Spleen (tissue), 11 donors: Measurements from ENCODE around the gene PUS7L. TPM values are rescaled to one million over a fixed set of nuclear protein-coding genes. Genes with fewer than 3 reads are reported as not detected.

Experiments used
- DNase-seq: peaks from one replicate; pipeline ENCODE4 v3.0.0-alpha.2; 2020
- H3K27ac ChIP-seq, 8 donors: fragments of 200-600 bp; sonication (generic) in 7 of 8; 1 replicate in 4 of 8; 2 replicates in 4 of 8; pipeline versions ENCODE4 v1.5.0 to v1.8.0; 2016 to 2021; ENCODE audit warnings: inconsistent platforms in 4 of 8, mild to moderate bottlenecking in 4 of 8, moderate library complexity in 1 of 8
- H3K27me3 ChIP-seq, 7 donors: fragments of 200-600 bp; sonication (generic) in 6 of 7; replicated peaks in 1 of 7; 1 replicate in 4 of 7; 2 replicates in 3 of 7; pipeline versions ENCODE4 v1.5.0 to v1.8.0; 2016 to 2021; ENCODE audit warnings: inconsistent platforms in 3 of 7, mild to moderate bottlenecking in 1 of 7
- H3K36me3 ChIP-seq, 6 donors: fragments of 200-600 bp; sonication (generic) in 5 of 6; 1 replicate in 4 of 6; 2 replicates in 2 of 6; pipeline versions ENCODE4 v1.5.0 to v1.8.0; 2016 to 2021; ENCODE audit warnings: inconsistent platforms in 2 of 6
- H3K4me1 ChIP-seq, 6 donors: fragments of 200-600 bp; sonication (generic) in 5 of 6; 1 replicate in 3 of 6; 2 replicates in 3 of 6; pipeline versions ENCODE4 v1.5.0 to v1.8.0; 2016 to 2021; ENCODE audit warnings: inconsistent platforms in 3 of 6
- H3K4me3 ChIP-seq, 8 donors: fragments of 200-600 bp; sonication (generic) in 7 of 8; 1 replicate in 4 of 8; 2 replicates in 4 of 8; pipeline versions ENCODE4 v1.5.0 to v1.8.0; 2016 to 2021; ENCODE audit warnings: inconsistent platforms in 4 of 8, mild to moderate bottlenecking in 4 of 8, moderate library complexity in 2 of 8
- H3K9me3 ChIP-seq, 8 donors: fragments of 200-600 bp; sonication (generic) in 7 of 8; 1 replicate in 4 of 8; 2 replicates in 4 of 8; pipeline versions ENCODE4 v1.5.0 to v1.8.0; 2016 to 2021; ENCODE audit warnings: inconsistent platforms in 4 of 8
- POLR2A ChIP-seq, 3 donors: fragments of 450-650 bp; IDR thresholded peaks; one replicate each; pipeline ENCODE4 v1.5.1; 2017; ENCODE audit warnings: antibody characterized with exemption in 3 of 3, mild to moderate bottlenecking in 1 of 3
- POLR2AphosphoS5 ChIP-seq, 3 donors: sonication (generic); formaldehyde crosslinking; IDR thresholded peaks; one replicate each; pipeline ENCODE4 v1.5.1; 2017; ENCODE audit warnings: antibody characterized with exemption in 3 of 3
- WGBS, 5 donors: extraction: QIAGEN DNeasy Blood & Tissue Kit in 3 of 5; methylation state at CpG; one replicate each; pipeline versions ENCODE4 v1.1.5 to v1.1.7; 2013 to 2018; 5-methylcytosine and 5-hydroxymethylcytosine counted together
- intact Hi-C: fragments of 100-400 bp; cut with DNase I; formaldehyde crosslinking; loops from one replicate; pipeline ENCODE4 v1.15.0; 2023; ENCODE audit warnings: low total_unique reads
- polyA plus RNA-seq, 3 donors: library from polyadenylated mRNA; stranded (reverse); fragments of 200-250 nt; gene quantifications; one replicate each; pipeline ENCODE4 v1.2.1, GENCODE V29; 2013
- total RNA-seq, 7 donors: library from RNA; depleted of rRNA in 3 of 7; stranded (reverse); fragments of >200 nt in 3 of 7; fragmentation: NEBNext Ultra II Directional in 4 of 7; extraction: Animal tissue kit (Norgen Biotek cat#: 25700) in 4 of 7; gene quantifications; one replicate each; pipeline versions ENCODE4 v1.1.0 to v1.2.1, GENCODE V29; 2016 to 2021
- TF ChIP-seq, protein P1 (sequence below), 11 experiments: fragments of 200-600 bp in 7 of 11; fragments of 450-650 bp in 4 of 11; sonication (generic) in 4 of 11; IDR thresholded peaks in 8 of 11; conservative IDR thresholded peaks in 3 of 11; 1 replicate in 7 of 11; 2 replicates in 4 of 11; pipeline versions ENCODE4 v1.4.0 to v1.8.0; 2016 to 2021; ENCODE audit warnings: antibody characterized with exemption in 11 of 11, inconsistent platforms in 4 of 11, mild to moderate bottlenecking in 1 of 11
- donor health status: healthy with polysubstance abuse.
- donor health status: DM: no; HTN: no; CAD: no; lungs with moderate emphysema.
- donor health status: DM: no; HTN: no; CAD: no.
- donor health status: Bipolar disorder and iron deficiency.
- donor health status: healthy.
- donor health status: DM: no; HTN: no; CAD: no.
- donor health status: DM: yes; HTN: yes; CAD: no.

The PUS7L gene
- total and polyA plus RNA-seq, 10 donors, result 1.5 to 18.2 (median 13.8) TPM

DNA sequence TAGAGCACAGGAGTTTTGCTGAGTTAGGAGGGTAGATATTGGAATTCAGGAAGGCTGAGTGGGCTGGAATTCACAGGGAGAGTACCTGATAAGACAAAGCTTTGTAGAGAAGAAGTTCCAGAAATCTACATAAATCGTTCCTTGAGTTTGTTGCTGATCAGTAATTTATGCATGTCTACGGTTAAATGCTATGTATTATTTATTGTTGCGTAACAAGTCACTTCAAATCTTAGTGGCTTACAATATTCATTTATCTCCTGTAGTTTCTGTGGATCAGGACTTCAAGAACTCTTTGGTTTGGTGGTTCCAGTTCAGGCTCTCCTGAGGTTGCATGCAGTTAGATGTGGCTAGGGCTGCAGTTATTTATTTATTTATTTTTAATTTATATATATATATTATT is 7.8 kb downstream of the PUS7L start:
- H3K36me3 ChIP-seq, result peaks cover 0 to 34% (median 9%) of the 10 kb centered on the region in 6 donors
- H3K27ac ChIP-seq, result no peak overlapping the region
- WGBS, 5 donors, result 90 to 97% (median 95%) methylated on average over 3 of the region's 3 CpGs

DNA sequence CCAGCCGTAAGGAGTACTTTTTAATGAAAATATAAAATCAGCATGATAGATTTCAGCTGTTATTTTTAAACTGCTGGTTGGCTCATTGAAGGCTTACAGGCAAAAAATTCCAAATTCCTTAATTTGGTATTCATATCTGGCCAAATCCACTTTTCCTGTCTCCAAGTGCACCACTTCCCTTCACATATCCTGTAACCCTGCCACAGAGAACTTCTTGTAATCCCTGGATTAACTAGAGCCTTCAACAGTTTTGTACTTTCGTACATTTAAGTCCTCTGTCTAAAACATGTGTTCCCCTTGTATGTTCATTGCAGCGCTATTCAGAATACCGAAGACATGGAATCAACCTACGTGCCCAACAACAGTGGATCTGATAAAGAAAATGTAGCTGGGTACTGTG is 9.6 kb downstream of the PUS7L start:
- intact Hi-C loops, result no loop called here
- Histone ChIP-seq H3K36me3 (peaks cover 0 to 41% (median 11%) of the 10 kb centered on the region in 6 donors), H3K27me3 (no peaks in the 10 kb centered on the region), H3K9me3 (peaks cover 0 to 6% (median 0%) of the 10 kb centered on the region in 8 donors), H3K27ac (no peak overlapping the region), H3K4me1 (peaks cover 0 to 17% (median 4%) of the 10 kb centered on the region in 6 donors), H3K4me3 (no peak overlapping the region)
- no peak for DNase-seq
- 74 to 92% (median 86%) methylated on average over 5 of the region's 5 CpGs for WGBS, 5 donors
- TF ChIP-seq POLR2AphosphoS5 (IDR thresholded peaks at IDR 0.05) (no peak), POLR2A (IDR thresholded peaks at IDR 0.05) (no peak)
- TF ChIP-seq, protein P1, sequence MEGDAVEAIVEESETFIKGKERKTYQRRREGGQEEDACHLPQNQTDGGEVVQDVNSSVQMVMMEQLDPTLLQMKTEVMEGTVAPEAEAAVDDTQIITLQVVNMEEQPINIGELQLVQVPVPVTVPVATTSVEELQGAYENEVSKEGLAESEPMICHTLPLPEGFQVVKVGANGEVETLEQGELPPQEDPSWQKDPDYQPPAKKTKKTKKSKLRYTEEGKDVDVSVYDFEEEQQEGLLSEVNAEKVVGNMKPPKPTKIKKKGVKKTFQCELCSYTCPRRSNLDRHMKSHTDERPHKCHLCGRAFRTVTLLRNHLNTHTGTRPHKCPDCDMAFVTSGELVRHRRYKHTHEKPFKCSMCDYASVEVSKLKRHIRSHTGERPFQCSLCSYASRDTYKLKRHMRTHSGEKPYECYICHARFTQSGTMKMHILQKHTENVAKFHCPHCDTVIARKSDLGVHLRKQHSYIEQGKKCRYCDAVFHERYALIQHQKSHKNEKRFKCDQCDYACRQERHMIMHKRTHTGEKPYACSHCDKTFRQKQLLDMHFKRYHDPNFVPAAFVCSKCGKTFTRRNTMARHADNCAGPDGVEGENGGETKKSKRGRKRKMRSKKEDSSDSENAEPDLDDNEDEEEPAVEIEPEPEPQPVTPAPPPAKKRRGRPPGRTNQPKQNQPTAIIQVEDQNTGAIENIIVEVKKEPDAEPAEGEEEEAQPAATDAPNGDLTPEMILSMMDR (IDR thresholded peaks at IDR 0.05 in 8 of 11, conservative IDR thresholded peaks at IDR 0.05 in 3 of 11), result no peak

More for the DNA sequence above, 7.8 kb downstream of the PUS7L start:
- H3K4me1 ChIP-seq, result peaks cover 0 to 17% (median 4%) of the 10 kb centered on the region in 6 donors
- H3K4me3 ChIP-seq, result no peak overlapping the region
- intact Hi-C loops, result no loop called here
- no peak for DNase-seq
- TF ChIP-seq POLR2A (IDR thresholded peaks at IDR 0.05) (no peak), POLR2AphosphoS5 (IDR thresholded peaks at IDR 0.05) (no peak)
- TF ChIP-seq, protein P1 (IDR thresholded peaks at IDR 0.05 in 8 of 11, conservative IDR thresholded peaks at IDR 0.05 in 3 of 11), result no peak
- no peaks in the 10 kb centered on the region for H3K27me3 ChIP-seq
- H3K9me3 ChIP-seq, result peaks cover 0 to 6% (median 0%) of the 10 kb centered on the region in 8 donors

DNA sequence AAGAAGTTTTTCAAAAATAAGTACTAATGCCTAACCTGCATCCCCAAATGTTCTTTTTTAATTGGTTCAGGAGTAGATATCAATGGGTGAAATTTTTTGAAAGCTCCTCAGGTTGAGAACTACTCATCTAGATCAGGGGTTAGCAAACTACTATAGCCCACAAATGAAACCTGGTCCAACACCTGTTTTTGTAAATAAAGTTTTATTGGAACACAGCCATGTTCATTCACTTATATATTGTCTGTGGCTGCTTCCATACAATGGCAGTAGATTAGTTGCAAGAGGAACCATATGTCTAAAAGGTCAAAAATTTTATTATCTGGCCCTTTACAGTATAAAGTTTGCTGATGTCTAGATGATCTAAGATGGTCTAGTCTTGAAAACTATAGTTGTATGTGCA is 13.8 kb downstream of the PUS7L start:
- Histone ChIP-seq H3K27me3 (no peaks in the 10 kb centered on the region), H3K9me3 (no peaks in the 10 kb centered on the region), H3K36me3 (peaks cover 0 to 73% (median 25%) of the 10 kb centered on the region in 6 donors), H3K27ac (no peak overlapping the region), H3K4me1 (peaks cover 0 to 10% (median 0%) of the 10 kb centered on the region in 6 donors), H3K4me3 (no peak overlapping the region)
- no peak for DNase-seq
- intact Hi-C loops, result no loop called here
- TF ChIP-seq POLR2A (IDR thresholded peaks at IDR 0.05), result no peak

DNA sequence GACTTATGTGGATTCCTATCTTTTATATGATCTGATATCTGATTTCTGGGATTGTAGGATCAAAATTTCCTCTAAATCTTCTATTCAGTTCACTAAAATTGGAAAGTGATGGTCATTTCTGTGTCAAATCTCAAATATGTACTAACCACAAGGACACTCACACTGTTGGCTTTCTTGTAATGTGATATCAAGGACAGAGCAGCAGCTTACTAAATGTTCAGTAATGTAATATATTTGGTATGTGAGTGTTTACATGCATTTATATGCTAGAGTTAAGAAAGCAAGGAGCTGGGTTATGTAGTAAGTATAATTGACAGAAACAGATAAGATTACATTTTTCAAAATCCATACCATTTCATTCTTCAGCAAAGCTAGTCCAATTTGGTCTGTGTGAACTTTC is 16.5 kb downstream of the PUS7L start:
- DNase-seq, result no peak
- H3K4me1 ChIP-seq, result no peaks in the 10 kb centered on the region
- peaks cover 0 to 95% (median 28%) of the 10 kb centered on the region in 6 donors for H3K36me3 ChIP-seq
- H3K4me3 ChIP-seq, result no peak overlapping the region
- H3K27me3 ChIP-seq, result no peaks in the 10 kb centered on the region
- no peak overlapping the region for H3K27ac ChIP-seq
- H3K9me3 ChIP-seq, result no peaks in the 10 kb centered on the region
- TF ChIP-seq POLR2A (IDR thresholded peaks at IDR 0.05), result no peak
- TF ChIP-seq, protein P1 (IDR thresholded peaks at IDR 0.05 in 8 of 11, conservative IDR thresholded peaks at IDR 0.05 in 3 of 11), result no peak
- no peak for TF ChIP-seq POLR2AphosphoS5 (IDR thresholded peaks at IDR 0.05)
- intact Hi-C loops, result no loop called here
